HepG2 (cell line): ENCODE results near the gene TLDC2. TPM values are rescaled to one million over a fixed set of nuclear protein-coding genes. Genes with fewer than 3 reads are reported as not detected.

Experiments used
- ARID5B ChIP-seq: IDR thresholded peaks from 2 replicates; pipeline ENCODE4 v1.4.0; 2020; ENCODE audit warnings: mild to moderate bottlenecking, missing genetic modification reagents
- ATF6 ChIP-seq: sonication (generic); formaldehyde crosslinking; conservative IDR thresholded peaks from 2 replicates; pipeline ENCODE4 v1.4.0; 2020; ENCODE audit warnings: missing genetic modification reagents
- HOXD1 ChIP-seq: sonication (generic); formaldehyde crosslinking; IDR thresholded peaks from 2 replicates; pipeline ENCODE4 v1.5.0; 2020; ENCODE audit warnings: missing genetic modification reagents
- MAX ChIP-seq: IDR thresholded peaks from 2 replicates; pipeline ENCODE4 v1.6.1; 2012; ENCODE audit warnings: inconsistent platforms
- POLR2G ChIP-seq: fragments of 200-400 bp; formaldehyde crosslinking; IDR thresholded peaks from 2 replicates; pipeline ENCODE4 v1.6.1; 2018; ENCODE audit warnings: mild to moderate bottlenecking, low read depth, low read length, moderate library complexity
- ZBTB39 ChIP-seq: sonication (generic); formaldehyde crosslinking; IDR thresholded peaks from 2 replicates; pipeline ENCODE4 v1.5.0; 2020; ENCODE audit warnings: missing genetic modification reagents
- ZNF160 ChIP-seq: sonication (generic); formaldehyde crosslinking; IDR thresholded peaks from 2 replicates; pipeline ENCODE4 v1.8.0; 2022; ENCODE audit warnings: mild to moderate bottlenecking, inconsistent platforms, missing genetic modification reagents
- ZNF205 ChIP-seq: IDR thresholded peaks from 2 replicates; pipeline ENCODE4 v1.6.1; 2018; ENCODE audit warnings: missing biosample characterization, missing genetic modification reagents
- ZNF318 ChIP-seq: sonication (generic); formaldehyde crosslinking; IDR thresholded peaks from 2 replicates; pipeline ENCODE4 v1.4.0; 2020; ENCODE audit warnings: mild to moderate bottlenecking, missing genetic modification reagents
- ZSCAN29 ChIP-seq: sonication (generic); formaldehyde crosslinking; conservative IDR thresholded peaks from 2 replicates; pipeline ENCODE4 v1.4.0; 2020; ENCODE audit warnings: mild to moderate bottlenecking, missing genetic modification reagents
- polyA plus RNA-seq, 8 experiments: library from polyadenylated mRNA; depleted of rRNA in 3 of 8; stranded (reverse) in 7 of 8; unstranded in 1 of 8; fragments of >200 nt; fragmentation: Illumina TruSeq in 4 of 8; extraction: Trizol in 4 of 8; gene quantifications; 2 replicates each; pipeline versions ENCODE4 v1.2.1 to v1.2.3, GENCODE V29; 2011 to 2016; ENCODE audit warnings: low read depth in 4 of 8, missing spikeins in 1 of 8, mixed read lengths in 1 of 8; ENCODE audit not compliant: insufficient read depth in 1 of 8
- total RNA-seq, 5 experiments: library from RNA; depleted of rRNA; stranded (reverse); fragments of >200 nt; fragmentation: Illumina TruSeq; extraction: Trizol; gene quantifications; 2 replicates each; pipeline ENCODE4 v1.2.3, GENCODE V29; 2016; ENCODE audit warnings: low read depth in 1 of 5

TLDC2 gene
- total and polyA plus RNA-seq, 2 of the 13 experiments (the other 11 are each of a cell fraction or from before 2014, with no cell fraction given) = 1.5 to 1.6 TPM

- TF ChIP-seq ZBTB39 (CRISPR knock-in tag) (0 out of 2 replicates have a peak, but pooled peaks have one; percentile 36), ZSCAN29 (peak; percentile 87; the same call in 1 of the 2 replicates), MAX (peak; percentile 77; the same call in 1 of the 2 replicates), ZNF160 (CRISPR knock-in tag) (no peak), HOXD1 (0 out of 2 replicates have a peak, but pooled peaks have one; percentile 39), POLR2G (peak; percentile 72), ZNF205 (CRISPR knock-in tag) (peak; percentile 40; the same call in 1 of the 2 replicates), ATF6 (0 out of 2 replicates have a peak, but pooled peaks have one; percentile 5), ARID5B (CRISPR knock-in tag) (peak; percentile 59), ZNF318 (CRISPR knock-in tag) (peak; percentile 33; the same call in 1 of the 2 replicates)
Measured at GRCh38 chr20:36875702-36876472, at the start of gene TLDC2 (continued).
